ENCODE results near the gene VSX2.

VSX2 gene

GRCh38 chr14:74296037-74296467 is 56.8 kb downstream of the VSX2 start (continued):
- TF ChIP-seq ZNF362 (tag by site-specific recombination; IDR thresholded peaks at IDR 0.05) (no peak), ZNF785 (tag by site-specific recombination; IDR thresholded peaks at IDR 0.05) (no peak)

DNA sequence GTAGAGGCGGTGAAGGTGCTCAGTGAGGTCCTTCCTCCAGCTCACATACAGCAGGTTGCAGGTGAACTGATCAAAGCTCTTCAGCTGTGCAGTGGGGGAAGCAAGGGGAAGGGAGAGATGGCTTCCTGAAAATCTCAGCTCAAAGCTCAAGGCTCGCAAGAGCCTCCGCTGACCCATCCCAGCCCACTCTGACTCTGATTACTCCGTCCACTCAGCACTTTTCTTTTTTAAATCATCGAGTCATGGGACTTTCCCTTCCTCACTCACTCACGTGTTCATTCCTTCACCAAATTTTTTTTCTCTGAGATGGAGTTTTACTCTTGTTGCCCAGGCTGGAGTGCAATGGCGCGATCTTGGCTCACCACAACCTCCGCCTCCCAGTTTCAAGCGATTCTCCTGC is 58.7 kb downstream of the VSX2 start:
- ChIA-PET CTCF (interaction anchor here (0.6 to 1.5 kb wide), 5 partner anchors 7 to 276 kb away, joined by 4 to 7 read pairs (median 5); no protein-coding TSS in a partner anchor), POLR2A (no interaction called here)
- Histone ChIP-seq H3K4me1 (ENCODE audit: control insufficient read depth, insufficient read depth, low read length) (no peaks in the 10 kb centered on the region), H3K27ac (ENCODE audit: extremely low read depth, low read depth, low read length) (no peak overlapping the region), H3K4me3 (ENCODE audit: low read depth, low read length) (no peak overlapping the region), H3K36me3 (ENCODE audit: control insufficient read depth in 2 of 2, insufficient read depth in 1 of 2, low read length in 2 of 2) (peaks cover 17 to 69% of the 10 kb centered on the region in 2 experiments; a peak in 2 of 3 replicates), H3K9me3 (ENCODE audit: control insufficient read depth, insufficient read depth, low read depth, low read length) (no peaks in the 10 kb centered on the region)
- TF ChIP-seq SETDB1 (IDR thresholded peaks at IDR 0.05; ENCODE audit: insufficient read length, low read length) (no peak), ZNF510 (tag by site-specific recombination; IDR thresholded peaks at IDR 0.05; ENCODE audit: insufficient replicate concordance) (no peak), ZNF549 (tag by site-specific recombination; IDR thresholded peaks at IDR 0.05) (no peak), ZNF558 (tag by site-specific recombination; IDR thresholded peaks at IDR 0.05) (no peak), YY1 (tag by site-specific recombination; IDR thresholded peaks at IDR 0.05) (no peak)
- TF ChIP-seq, protein P1, sequence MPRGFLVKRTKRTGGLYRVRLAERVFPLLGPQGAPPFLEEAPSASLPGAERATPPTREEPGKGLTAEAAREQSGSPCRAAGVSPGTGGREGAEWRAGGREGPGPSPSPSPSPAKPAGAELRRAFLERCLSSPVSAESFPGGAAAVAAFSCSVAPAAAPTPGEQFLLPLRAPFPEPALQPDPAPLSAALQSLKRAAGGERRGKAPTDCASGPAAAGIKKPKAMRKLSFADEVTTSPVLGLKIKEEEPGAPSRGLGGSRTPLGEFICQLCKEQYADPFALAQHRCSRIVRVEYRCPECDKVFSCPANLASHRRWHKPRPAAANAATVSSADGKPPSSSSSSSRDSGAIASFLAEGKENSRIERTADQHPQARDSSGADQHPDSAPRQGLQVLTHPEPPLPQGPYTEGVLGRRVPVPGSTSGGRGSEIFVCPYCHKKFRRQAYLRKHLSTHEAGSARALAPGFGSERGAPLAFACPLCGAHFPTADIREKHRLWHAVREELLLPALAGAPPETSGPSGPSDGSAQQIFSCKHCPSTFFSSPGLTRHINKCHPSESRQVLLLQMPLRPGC (tag by site-specific recombination; IDR thresholded peaks at IDR 0.05), result no peak
- TF ChIP-seq, protein P2, sequence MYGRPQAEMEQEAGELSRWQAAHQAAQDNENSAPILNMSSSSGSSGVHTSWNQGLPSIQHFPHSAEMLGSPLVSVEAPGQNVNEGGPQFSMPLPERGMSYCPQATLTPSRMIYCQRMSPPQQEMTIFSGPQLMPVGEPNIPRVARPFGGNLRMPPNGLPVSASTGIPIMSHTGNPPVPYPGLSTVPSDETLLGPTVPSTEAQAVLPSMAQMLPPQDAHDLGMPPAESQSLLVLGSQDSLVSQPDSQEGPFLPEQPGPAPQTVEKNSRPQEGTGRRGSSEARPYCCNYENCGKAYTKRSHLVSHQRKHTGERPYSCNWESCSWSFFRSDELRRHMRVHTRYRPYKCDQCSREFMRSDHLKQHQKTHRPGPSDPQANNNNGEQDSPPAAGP (tag by site-specific recombination; IDR thresholded peaks at IDR 0.05), result no peak
- TF ChIP-seq, protein P3, sequence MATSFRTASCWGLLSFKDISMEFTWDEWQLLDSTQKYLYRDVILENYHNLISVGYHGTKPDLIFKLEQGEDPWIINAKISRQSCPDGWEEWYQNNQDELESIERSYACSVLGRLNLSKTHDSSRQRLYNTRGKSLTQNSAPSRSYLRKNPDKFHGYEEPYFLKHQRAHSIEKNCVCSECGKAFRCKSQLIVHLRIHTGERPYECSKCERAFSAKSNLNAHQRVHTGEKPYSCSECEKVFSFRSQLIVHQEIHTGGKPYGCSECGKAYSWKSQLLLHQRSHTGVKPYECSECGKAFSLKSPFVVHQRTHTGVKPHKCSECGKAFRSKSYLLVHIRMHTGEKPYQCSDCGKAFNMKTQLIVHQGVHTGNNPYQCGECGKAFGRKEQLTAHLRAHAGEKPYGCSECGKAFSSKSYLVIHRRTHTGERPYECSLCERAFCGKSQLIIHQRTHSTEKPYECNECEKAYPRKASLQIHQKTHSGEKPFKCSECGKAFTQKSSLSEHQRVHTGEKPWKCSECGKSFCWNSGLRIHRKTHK (tag by site-specific recombination; IDR thresholded peaks at IDR 0.05), result no peak
- TF ChIP-seq, protein P4, sequence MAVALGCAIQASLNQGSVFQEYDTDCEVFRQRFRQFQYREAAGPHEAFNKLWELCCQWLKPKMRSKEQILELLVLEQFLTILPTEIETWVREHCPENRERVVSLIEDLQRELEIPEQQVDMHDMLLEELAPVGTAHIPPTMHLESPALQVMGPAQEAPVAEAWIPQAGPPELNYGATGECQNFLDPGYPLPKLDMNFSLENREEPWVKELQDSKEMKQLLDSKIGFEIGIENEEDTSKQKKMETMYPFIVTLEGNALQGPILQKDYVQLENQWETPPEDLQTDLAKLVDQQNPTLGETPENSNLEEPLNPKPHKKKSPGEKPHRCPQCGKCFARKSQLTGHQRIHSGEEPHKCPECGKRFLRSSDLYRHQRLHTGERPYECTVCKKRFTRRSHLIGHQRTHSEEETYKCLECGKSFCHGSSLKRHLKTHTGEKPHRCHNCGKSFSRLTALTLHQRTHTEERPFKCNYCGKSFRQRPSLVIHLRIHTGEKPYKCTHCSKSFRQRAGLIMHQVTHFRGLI (tag by site-specific recombination; IDR thresholded peaks at IDR 0.05), result no peak

- TF ChIP-seq ZNF292 (tag by site-specific recombination; IDR thresholded peaks at IDR 0.05; ENCODE audit: borderline replicate concordance, low read depth), result no peak
- no peak for TF ChIP-seq ZNF548 (tag by site-specific recombination; IDR thresholded peaks at IDR 0.05)
- TF ChIP-seq, protein P5, sequence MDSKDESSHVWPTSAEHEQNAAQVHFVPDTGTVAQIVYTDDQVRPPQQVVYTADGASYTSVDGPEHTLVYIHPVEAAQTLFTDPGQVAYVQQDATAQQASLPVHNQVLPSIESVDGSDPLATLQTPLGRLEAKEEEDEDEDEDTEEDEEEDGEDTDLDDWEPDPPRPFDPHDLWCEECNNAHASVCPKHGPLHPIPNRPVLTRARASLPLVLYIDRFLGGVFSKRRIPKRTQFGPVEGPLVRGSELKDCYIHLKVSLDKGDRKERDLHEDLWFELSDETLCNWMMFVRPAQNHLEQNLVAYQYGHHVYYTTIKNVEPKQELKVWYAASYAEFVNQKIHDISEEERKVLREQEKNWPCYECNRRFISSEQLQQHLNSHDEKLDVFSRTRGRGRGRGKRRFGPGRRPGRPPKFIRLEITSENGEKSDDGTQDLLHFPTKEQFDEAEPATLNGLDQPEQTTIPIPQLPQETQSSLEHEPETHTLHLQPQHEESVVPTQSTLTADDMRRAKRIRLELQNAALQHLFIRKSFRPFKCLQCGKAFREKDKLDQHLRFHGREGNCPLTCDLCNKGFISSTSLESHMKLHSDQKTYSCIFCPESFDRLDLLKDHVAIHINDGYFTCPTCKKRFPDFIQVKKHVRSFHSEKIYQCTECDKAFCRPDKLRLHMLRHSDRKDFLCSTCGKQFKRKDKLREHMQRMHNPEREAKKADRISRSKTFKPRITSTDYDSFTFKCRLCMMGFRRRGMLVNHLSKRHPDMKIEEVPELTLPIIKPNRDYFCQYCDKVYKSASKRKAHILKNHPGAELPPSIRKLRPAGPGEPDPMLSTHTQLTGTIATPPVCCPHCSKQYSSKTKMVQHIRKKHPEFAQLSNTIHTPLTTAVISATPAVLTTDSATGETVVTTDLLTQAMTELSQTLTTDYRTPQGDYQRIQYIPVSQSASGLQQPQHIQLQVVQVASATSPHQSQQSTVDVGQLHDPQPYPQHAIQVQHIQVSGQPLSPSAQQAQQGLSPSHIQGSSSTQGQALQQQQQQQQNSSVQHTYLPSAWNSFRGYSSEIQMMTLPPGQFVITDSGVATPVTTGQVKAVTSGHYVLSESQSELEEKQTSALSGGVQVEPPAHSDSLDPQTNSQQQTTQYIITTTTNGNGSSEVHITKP (tag by site-specific recombination; IDR thresholded peaks at IDR 0.05), result peak; percentile 58
- no peaks in the 10 kb centered on the region for H3K9me3 ChIP-seq (ENCODE audit: control insufficient read depth, insufficient read depth, low read depth, low read length)
- ChIA-PET POLR2A (no interaction called here), CTCF (interaction anchor here (0.6 to 1.5 kb wide), 3 partner anchors 14 to 547 kb away, joined by 3 to 7 read pairs (median 4); no protein-coding TSS in a partner anchor)
- H3K4me1 ChIP-seq (ENCODE audit: control insufficient read depth, insufficient read depth, low read length), result no peaks in the 10 kb centered on the region
- H3K36me3 ChIP-seq (ENCODE audit: control insufficient read depth in 2 of 2, insufficient read depth in 1 of 2, low read length in 2 of 2), result peaks cover 17 to 61% of the 10 kb centered on the region in 2 experiments; a peak in 2 of 3 replicates
- H3K4me3 ChIP-seq (ENCODE audit: low read depth, low read length), result no peak overlapping the region
- H3K27ac ChIP-seq (ENCODE audit: extremely low read depth, low read depth, low read length), result no peak overlapping the region
These were observed 59.9 kb downstream of the VSX2 start for GRCh38 chr14:74299061-74299545.
